ENCODE data around the gene EEFSEC.

EEFSEC gene

GRCh38 chr3:128456776-128457715 is 303.8 kb downstream of the EEFSEC start:
- no peak for DNase-seq

GRCh38 chr3:128457937-128458336 is 304.7 kb downstream of the EEFSEC start:
- DNase-seq: no peak

Data from T-helper 1 cell (primary cell).